ENCODE data around the gene RFX2.

- TF ChIP-seq CTCF (IDR thresholded peaks at IDR 0.05): no peak
- no peak for TF ChIP-seq POLR2A (IDR thresholded peaks at IDR 0.05)
These were observed 136.2 kb downstream of the RFX2 start for GRCh38 chr19:5973867-5974635.
